ENCODE measurements around the gene TUBB4A. TPM values are rescaled to one million over a fixed set of nuclear protein-coding genes. Genes with fewer than 3 reads are reported as not detected.

TUBB4A gene
- total RNA-seq, 4 donors from 2014 or later, result 0.99 to 17.0 (median 4.8) TPM

- TF ChIP-seq, protein P1, sequence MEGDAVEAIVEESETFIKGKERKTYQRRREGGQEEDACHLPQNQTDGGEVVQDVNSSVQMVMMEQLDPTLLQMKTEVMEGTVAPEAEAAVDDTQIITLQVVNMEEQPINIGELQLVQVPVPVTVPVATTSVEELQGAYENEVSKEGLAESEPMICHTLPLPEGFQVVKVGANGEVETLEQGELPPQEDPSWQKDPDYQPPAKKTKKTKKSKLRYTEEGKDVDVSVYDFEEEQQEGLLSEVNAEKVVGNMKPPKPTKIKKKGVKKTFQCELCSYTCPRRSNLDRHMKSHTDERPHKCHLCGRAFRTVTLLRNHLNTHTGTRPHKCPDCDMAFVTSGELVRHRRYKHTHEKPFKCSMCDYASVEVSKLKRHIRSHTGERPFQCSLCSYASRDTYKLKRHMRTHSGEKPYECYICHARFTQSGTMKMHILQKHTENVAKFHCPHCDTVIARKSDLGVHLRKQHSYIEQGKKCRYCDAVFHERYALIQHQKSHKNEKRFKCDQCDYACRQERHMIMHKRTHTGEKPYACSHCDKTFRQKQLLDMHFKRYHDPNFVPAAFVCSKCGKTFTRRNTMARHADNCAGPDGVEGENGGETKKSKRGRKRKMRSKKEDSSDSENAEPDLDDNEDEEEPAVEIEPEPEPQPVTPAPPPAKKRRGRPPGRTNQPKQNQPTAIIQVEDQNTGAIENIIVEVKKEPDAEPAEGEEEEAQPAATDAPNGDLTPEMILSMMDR (IDR thresholded peaks at IDR 0.05), result no peak
- TF ChIP-seq POLR2A (IDR thresholded peaks at IDR 0.05), result no peak
- H3K4me3 ChIP-seq (ENCODE audit: low read depth, poor library complexity, severe bottlenecking), result no peak overlapping the region
- intact Hi-C loops (cut with DNase I; ENCODE audit: low total_unique reads), result no loop called here
- DNase-seq (ENCODE audit: low spot score in 2 of 2), result peak; percentile 47 to 90
- WGBS, 2 donors, result 9 to 16% methylated on average over 12 to 29 of the region's 33 CpGs
These were observed 25.8 kb downstream of the TUBB4A start for GRCh38 chr19:6476155-6476895.

- intact Hi-C loops (cut with DNase I; ENCODE audit: low total_unique reads), result no loop called here
- DNase-seq (ENCODE audit: low spot score in 2 of 2), result no peak
- WGBS, 2 donors, result 15 to 16% methylated on average over 17 to 18 of the region's 52 CpGs
- no peak for TF ChIP-seq POLR2A (IDR thresholded peaks at IDR 0.05)
- TF ChIP-seq, protein P1 (IDR thresholded peaks at IDR 0.05), result no peak
- no peak overlapping the region for H3K4me3 ChIP-seq (ENCODE audit: low read depth, poor library complexity, severe bottlenecking)
These were observed 26.6 kb downstream of the TUBB4A start for GRCh38 chr19:6475321-6476108.

GRCh38 chr19:6473647-6474046 is 28.5 kb downstream of the TUBB4A start:
- DNase-seq (ENCODE audit: low spot score in 2 of 2), result no peak

GRCh38 chr19:6472713-6473112 is 29.4 kb downstream of the TUBB4A start:
- no peak overlapping the region for H3K4me3 ChIP-seq (ENCODE audit: low read depth, poor library complexity, severe bottlenecking)
- 70 to 72% methylated on average over 4 of the region's 4 CpGs for WGBS, 2 donors
- DNase-seq (ENCODE audit: low spot score in 2 of 2), result no peak
- intact Hi-C loops (cut with DNase I; ENCODE audit: low total_unique reads), result no loop called here
- TF ChIP-seq, protein P1 (IDR thresholded peaks at IDR 0.05), result no peak
- no peak for TF ChIP-seq POLR2A (IDR thresholded peaks at IDR 0.05)

More at GRCh38 chr19:6473647-6474046, 28.5 kb downstream of the TUBB4A start:
- 71% methylated on average over 9 of the region's 9 CpGs for WGBS, 2 donors
- no peak overlapping the region for H3K4me3 ChIP-seq (ENCODE audit: low read depth, poor library complexity, severe bottlenecking)
- TF ChIP-seq POLR2A (IDR thresholded peaks at IDR 0.05), result no peak
- TF ChIP-seq, protein P1 (IDR thresholded peaks at IDR 0.05), result no peak
- intact Hi-C loops (cut with DNase I; ENCODE audit: low total_unique reads), result no loop called here

- 84 to 91% methylated on average over 14 of the region's 14 CpGs for WGBS, 2 donors
- intact Hi-C loops (cut with DNase I; ENCODE audit: low total_unique reads), result no loop called here
- H3K4me3 ChIP-seq (ENCODE audit: low read depth, poor library complexity, severe bottlenecking), result no peak overlapping the region
- no peak for DNase-seq (ENCODE audit: low spot score in 2 of 2)
- TF ChIP-seq, protein P1 (IDR thresholded peaks at IDR 0.05), result no peak
- TF ChIP-seq POLR2A (IDR thresholded peaks at IDR 0.05), result no peak
These were observed 31.0 kb downstream of the TUBB4A start for GRCh38 chr19:6471076-6471475.

Data from lower leg skin (tissue), 4 donors.